HG03135 (cell line): ENCODE data around the gene UGT1A5.

ENCODE experiments used
- ATAC-seq: cut with Tn5 transposase; IDR thresholded peaks from one replicate; pipeline ENCODE4 v1.9.1; 2021; ENCODE audit warnings: mild to moderate bottlenecking, moderate library complexity; ENCODE audit not compliant: unreplicated experiment

The UGT1A5 gene

GRCh38 chr2:233712611-233713261 is at the start of gene UGT1A5:
Gene UGT1A5 (plus strand): TSS chr2:233712907. CDS start chr2:233712992, 85 bp downstream.
- ATAC-seq, result no peak

- ATAC-seq, result no peak
These were observed 48.8 kb upstream of the UGT1A5 start for GRCh38 chr2:233663911-233664310.

GRCh38 chr2:233668605-233669260 is 44.0 kb upstream of the UGT1A5 start:
- ATAC-seq, result no peak

GRCh38 chr2:233671290-233672161 is 41.2 kb upstream of the UGT1A5 start, which contains the start of gene UGT1A9:
Gene UGT1A9 (plus strand): TSS chr2:233671898. CDS start chr2:233671935, 37 bp downstream.
- no peak for ATAC-seq

GRCh38 chr2:233672886-233673285 is 39.8 kb upstream of the UGT1A5 start:
- no peak for ATAC-seq

- no peak for ATAC-seq
These were observed 38.8 kb upstream of the UGT1A5 start for GRCh38 chr2:233673896-233674295.

GRCh38 chr2:233674314-233674713 is 38.4 kb upstream of the UGT1A5 start:
- ATAC-seq, result no peak

GRCh38 chr2:233674995-233675394 is 37.7 kb upstream of the UGT1A5 start:
- ATAC-seq, result no peak

- no peak for ATAC-seq
These were observed 36.7 kb upstream of the UGT1A5 start for GRCh38 chr2:233676046-233676445.

GRCh38 chr2:233679196-233679595 is 33.5 kb upstream of the UGT1A5 start:
- no peak for ATAC-seq

GRCh38 chr2:233680361-233681045 is 32.2 kb upstream of the UGT1A5 start:
- ATAC-seq, result no peak

GRCh38 chr2:233681521-233682099 is 31.1 kb upstream of the UGT1A5 start, which contains the start of gene UGT1A7:
Gene UGT1A7 (plus strand): TSS chr2:233681901. CDS start chr2:233681938, 37 bp downstream.
- ATAC-seq, result no peak

- no peak for ATAC-seq
These were observed 28.1 kb upstream of the UGT1A5 start for GRCh38 chr2:233684640-233685039.

- ATAC-seq, result no peak
These were observed 25.8 kb upstream of the UGT1A5 start for GRCh38 chr2:233686928-233687327.

- no peak for ATAC-seq
These were observed 24.4 kb upstream of the UGT1A5 start for GRCh38 chr2:233688341-233688740.

GRCh38 chr2:233689031-233689430 is 23.7 kb upstream of the UGT1A5 start:
- ATAC-seq, result no peak

GRCh38 chr2:233689501-233689900 is 23.2 kb upstream of the UGT1A5 start:
- ATAC-seq, result no peak

GRCh38 chr2:233690444-233690843 is 22.3 kb upstream of the UGT1A5 start:
- no peak for ATAC-seq

- no peak for ATAC-seq
These were observed 21.0 kb upstream of the UGT1A5 start for GRCh38 chr2:233691443-233692433.
